ENCODE results near the gene FOXN4.

GRCh38 chr12:109269428-109269827 lies 39.7 kb downstream of the FOXN4 start:
- TF ChIP-seq GATA2 (IDR thresholded peaks at IDR 0.05; ENCODE audit: low read depth, low read length): no peak
- TF ChIP-seq GATA3 (IDR thresholded peaks at IDR 0.05; ENCODE audit: low read depth, low read length): no peak

Data from SH-SY5Y (cell line).